Measurements from ENCODE around the gene GOLGA2. TPM values are rescaled to one million over a fixed set of nuclear protein-coding genes. Genes with fewer than 3 reads are reported as not detected.

Gene GOLGA2
- total and polyA plus RNA-seq, 2 donors (not counting 1 experiment from before 2014, with no cell fraction given): 23.2 to 87.3 TPM

DNA sequence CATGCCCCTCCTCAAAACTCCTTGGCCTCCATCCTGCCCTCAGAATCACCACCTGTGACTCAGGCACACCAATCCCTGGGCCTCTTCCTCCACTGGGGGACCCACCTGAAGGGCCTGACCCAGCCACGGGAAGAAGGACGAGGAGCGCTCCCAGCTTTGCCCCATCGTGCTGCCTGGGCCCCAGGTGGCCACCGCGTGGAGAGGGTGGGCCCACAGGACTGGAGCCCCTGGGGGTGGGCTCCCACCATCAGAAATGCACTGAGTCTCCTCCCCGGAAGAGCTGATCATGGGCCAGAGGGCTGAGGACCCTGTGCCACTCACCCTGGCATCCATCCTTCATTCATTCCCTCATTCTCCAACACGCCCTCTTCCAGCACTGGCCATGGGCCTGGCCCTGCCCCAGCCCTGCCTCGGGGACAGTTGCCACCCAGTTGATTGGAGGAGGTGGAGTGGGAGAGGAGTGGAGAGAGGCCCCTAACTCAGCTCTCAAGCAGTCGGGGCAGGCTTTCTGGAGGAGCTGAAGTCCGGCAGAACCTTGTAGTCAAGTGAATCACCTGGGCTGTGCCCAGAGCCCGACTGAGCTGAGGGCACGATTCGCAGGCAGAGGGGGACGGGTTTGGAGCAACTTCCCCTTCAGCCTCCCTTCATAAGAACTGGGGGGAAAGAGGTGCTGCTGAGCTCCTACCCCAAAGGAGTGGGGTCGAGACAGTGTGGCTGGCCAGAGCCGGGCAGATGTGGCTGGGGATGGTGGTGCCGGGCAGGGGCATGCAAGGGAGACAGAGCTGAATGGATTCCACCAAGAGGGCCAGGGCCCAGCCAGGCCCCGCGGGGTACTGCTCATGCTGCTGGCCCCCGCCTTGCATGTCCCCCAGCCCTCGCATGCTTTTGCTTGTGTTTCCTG, 43.0 kb downstream of the GOLGA2 start:
- no peaks in the 10 kb centered on the region for H3K79me2 ChIP-seq (ENCODE audit: control insufficient read depth, insufficient read depth, low read length)
- H3K4me3 Mint-ChIP-seq: no peak overlapping the region
- H3K4me1 ChIP-seq (ENCODE audit: control insufficient read depth in 2 of 2, insufficient read depth in 2 of 2, low read length in 2 of 2): no peaks in the 10 kb centered on the region
- ChIA-PET CTCF (no interaction called here), POLR2A (no interaction called here)
- H3K9ac ChIP-seq (ENCODE audit: low read length): no peak overlapping the region
- H3K36me3 ChIP-seq (replicated peaks in 1 of 2; ENCODE audit: control extremely low read depth in 1 of 2, control insufficient read depth in 1 of 2, extremely low read depth in 1 of 2, insufficient read depth in 2 of 2, low read length in 1 of 2): no peaks in the 10 kb centered on the region
- peaks cover 4% of the 10 kb centered on the region for H3K27me3 Mint-ChIP-seq
- ATAC-seq (ENCODE audit: low read depth) (no peak), DNase-seq (no peak)
- no peak for TF ChIP-seq EZH2 (IDR thresholded peaks at IDR 0.05; ENCODE audit: borderline replicate concordance, insufficient read depth, low read depth, low read length, poor library complexity, severe bottlenecking)
- TF ChIP-seq, protein P1, sequence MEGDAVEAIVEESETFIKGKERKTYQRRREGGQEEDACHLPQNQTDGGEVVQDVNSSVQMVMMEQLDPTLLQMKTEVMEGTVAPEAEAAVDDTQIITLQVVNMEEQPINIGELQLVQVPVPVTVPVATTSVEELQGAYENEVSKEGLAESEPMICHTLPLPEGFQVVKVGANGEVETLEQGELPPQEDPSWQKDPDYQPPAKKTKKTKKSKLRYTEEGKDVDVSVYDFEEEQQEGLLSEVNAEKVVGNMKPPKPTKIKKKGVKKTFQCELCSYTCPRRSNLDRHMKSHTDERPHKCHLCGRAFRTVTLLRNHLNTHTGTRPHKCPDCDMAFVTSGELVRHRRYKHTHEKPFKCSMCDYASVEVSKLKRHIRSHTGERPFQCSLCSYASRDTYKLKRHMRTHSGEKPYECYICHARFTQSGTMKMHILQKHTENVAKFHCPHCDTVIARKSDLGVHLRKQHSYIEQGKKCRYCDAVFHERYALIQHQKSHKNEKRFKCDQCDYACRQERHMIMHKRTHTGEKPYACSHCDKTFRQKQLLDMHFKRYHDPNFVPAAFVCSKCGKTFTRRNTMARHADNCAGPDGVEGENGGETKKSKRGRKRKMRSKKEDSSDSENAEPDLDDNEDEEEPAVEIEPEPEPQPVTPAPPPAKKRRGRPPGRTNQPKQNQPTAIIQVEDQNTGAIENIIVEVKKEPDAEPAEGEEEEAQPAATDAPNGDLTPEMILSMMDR (IDR thresholded peaks at IDR 0.05): no peak
- no peaks in the 10 kb centered on the region for H3K9me3 Mint-ChIP-seq (ENCODE audit: insufficient read depth)
- no peak overlapping the region for H3K4me2 ChIP-seq (replicated peaks; ENCODE audit: low read depth, low read length, poor library complexity, severe bottlenecking)
- intact Hi-C loops (cut with micrococcal nuclease): no loop called here
- no peak overlapping the region for H3K27ac ChIP-seq (ENCODE audit: low read length in 2 of 2)
- no peaks in the 10 kb centered on the region for H3K4me1 Mint-ChIP-seq
- H4K20me1 ChIP-seq (ENCODE audit: control insufficient read depth, insufficient read depth, low read length, poor library complexity, severe bottlenecking): no peaks in the 10 kb centered on the region
- H3K4me3 ChIP-seq (ENCODE audit: control extremely low read depth in 1 of 5, extremely low read depth in 1 of 5, insufficient read depth in 1 of 5, low read depth in 2 of 5, low read length in 4 of 5): no peak overlapping the region
- no peaks in the 10 kb centered on the region for H3K27me3 ChIP-seq (replicated peaks in 1 of 4; ENCODE audit: control extremely low read depth in 1 of 4, control insufficient read depth in 3 of 4, insufficient read depth in 4 of 4, low read length in 3 of 4)
- peaks cover 0 to 3% (median 0%) of the 10 kb centered on the region in 3 donors for H3K9me3 ChIP-seq (ENCODE audit: control extremely low read depth in 1 of 3, control insufficient read depth in 2 of 3, insufficient read depth in 1 of 3, low read length in 2 of 3)
- H2AFZ ChIP-seq (ENCODE audit: insufficient read depth, low read depth, low read length, poor library complexity, severe bottlenecking): no peak overlapping the region
- 93% methylated on average over 17 of the region's 22 CpGs for WGBS (ENCODE audit: insufficient coverage)
- no peak overlapping the region for H3K27ac Mint-ChIP-seq
